ENCODE data around the gene TIMM13.

DNA sequence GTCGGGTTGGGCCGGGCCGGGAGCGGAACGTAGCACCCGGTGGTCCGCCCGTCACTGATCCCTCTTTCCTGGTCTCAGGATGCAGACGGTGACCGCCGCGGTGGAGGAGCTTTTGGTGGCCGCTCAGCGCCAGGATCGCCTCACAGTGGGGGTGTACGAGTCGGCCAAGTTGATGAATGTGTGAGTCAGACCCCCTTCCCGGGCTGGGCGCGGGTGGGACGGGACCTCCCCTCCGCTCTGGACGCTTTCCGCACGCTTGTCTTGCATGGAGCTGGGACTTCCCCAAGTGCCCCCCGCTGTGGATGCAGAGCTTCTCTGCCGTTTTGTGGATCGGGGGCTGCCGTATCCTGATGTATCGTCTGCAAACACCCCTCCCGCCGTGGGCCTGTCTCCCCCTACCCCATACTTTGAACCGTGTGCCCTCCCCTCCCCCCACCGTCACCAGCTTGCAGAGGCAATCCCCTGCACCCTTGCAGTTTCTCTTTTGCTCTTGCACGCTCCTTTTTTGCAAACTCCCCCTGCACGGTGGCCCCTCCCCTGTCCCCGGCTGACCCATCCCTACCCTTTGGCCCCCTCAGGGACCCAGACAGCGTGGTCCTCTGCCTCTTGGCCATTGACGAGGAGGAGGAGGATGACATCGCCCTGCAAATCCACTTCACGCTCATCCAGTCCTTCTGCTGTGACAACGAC is 49.2 kb upstream of the TIMM13 start:
- TF ChIP-seq CTCF (IDR thresholded peaks at IDR 0.05) (no peak), POLR2A (IDR thresholded peaks at IDR 0.05) (no peak), POLR2AphosphoS5 (IDR thresholded peaks at IDR 0.05) (peak in 1 of 3 donors; percentile 68), EP300 (IDR thresholded peaks at IDR 0.05; ENCODE audit: low read depth) (no peak)
